Stimulated activated naive CD8-positive, alpha-beta T cell treated with anti-CD3 and anti-CD28 coated beads, Interleukin-15, Interleukin-2, amounts not matched to agents 100 ng/mL and 50 ng/mL, for 24 hours (primary cell): ENCODE data around the gene RAI1.
"Not testable (repeated sequence)": the region's sequence is repeated elsewhere in the genome, so short reads cannot be mapped to it uniquely, and the experiment has no call there.

Experiments
- H3K27ac Mint-ChIP-seq: one replicate; pipeline ENCODE4 v1.8.0; 2021; ENCODE audit warnings: mild to moderate bottlenecking, mixed read lengths
- H3K27me3 Mint-ChIP-seq: one replicate; pipeline ENCODE4 v1.8.0; 2021; ENCODE audit warnings: mixed read lengths
- H3K36me3 Mint-ChIP-seq: one replicate; pipeline ENCODE4 v1.8.0; 2021; ENCODE audit warnings: low read depth, mixed read lengths
- H3K4me1 Mint-ChIP-seq: one replicate; pipeline ENCODE4 v1.8.0; 2021; ENCODE audit warnings: low read depth, mixed read lengths
- H3K4me3 Mint-ChIP-seq: one replicate; pipeline ENCODE4 v1.8.0; 2021; ENCODE audit warnings: mild to moderate bottlenecking, mixed read lengths
- H3K9me3 Mint-ChIP-seq: one replicate; pipeline ENCODE4 v1.8.0; 2021; ENCODE audit warnings: mixed read lengths

Gene RAI1, protein sequence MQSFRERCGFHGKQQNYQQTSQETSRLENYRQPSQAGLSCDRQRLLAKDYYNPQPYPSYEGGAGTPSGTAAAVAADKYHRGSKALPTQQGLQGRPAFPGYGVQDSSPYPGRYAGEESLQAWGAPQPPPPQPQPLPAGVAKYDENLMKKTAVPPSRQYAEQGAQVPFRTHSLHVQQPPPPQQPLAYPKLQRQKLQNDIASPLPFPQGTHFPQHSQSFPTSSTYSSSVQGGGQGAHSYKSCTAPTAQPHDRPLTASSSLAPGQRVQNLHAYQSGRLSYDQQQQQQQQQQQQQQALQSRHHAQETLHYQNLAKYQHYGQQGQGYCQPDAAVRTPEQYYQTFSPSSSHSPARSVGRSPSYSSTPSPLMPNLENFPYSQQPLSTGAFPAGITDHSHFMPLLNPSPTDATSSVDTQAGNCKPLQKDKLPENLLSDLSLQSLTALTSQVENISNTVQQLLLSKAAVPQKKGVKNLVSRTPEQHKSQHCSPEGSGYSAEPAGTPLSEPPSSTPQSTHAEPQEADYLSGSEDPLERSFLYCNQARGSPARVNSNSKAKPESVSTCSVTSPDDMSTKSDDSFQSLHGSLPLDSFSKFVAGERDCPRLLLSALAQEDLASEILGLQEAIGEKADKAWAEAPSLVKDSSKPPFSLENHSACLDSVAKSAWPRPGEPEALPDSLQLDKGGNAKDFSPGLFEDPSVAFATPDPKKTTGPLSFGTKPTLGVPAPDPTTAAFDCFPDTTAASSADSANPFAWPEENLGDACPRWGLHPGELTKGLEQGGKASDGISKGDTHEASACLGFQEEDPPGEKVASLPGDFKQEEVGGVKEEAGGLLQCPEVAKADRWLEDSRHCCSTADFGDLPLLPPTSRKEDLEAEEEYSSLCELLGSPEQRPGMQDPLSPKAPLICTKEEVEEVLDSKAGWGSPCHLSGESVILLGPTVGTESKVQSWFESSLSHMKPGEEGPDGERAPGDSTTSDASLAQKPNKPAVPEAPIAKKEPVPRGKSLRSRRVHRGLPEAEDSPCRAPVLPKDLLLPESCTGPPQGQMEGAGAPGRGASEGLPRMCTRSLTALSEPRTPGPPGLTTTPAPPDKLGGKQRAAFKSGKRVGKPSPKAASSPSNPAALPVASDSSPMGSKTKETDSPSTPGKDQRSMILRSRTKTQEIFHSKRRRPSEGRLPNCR (N-terminal part only)

DNA sequence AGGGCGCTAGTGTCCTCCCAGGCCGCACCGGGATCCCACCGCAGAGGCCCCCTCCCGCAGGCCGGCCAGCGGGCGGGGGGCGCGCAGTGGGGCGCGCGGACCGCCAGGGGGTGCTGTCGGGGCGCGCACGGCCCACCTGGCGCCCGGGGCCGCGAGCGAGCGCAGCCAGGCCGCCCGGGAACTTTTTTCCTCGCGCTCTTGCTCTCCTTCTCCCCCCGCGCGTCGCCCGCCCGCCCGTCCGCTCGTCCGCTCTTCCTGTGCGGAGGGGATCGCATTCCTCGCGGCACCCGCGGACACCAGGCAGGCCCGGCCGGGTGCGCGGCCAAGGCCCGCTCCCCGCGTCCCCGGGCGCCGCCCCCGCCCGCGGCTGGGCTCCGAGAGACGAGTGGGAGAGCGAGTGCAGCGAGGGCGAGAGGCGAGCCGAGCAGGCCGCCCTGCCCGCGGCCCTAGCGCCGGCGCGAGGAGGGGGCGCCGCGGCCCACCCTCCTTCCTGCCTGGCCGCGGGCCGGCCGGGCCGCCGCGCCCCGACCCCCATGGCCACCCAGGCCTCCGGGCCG is at the start of gene RAI1:
Gene RAI1, plus strand, starts transcription at position 272 of the 557 bp plus-strand sequence. CDS start 111,491 bp downstream, outside the sequence.
- Mint-ChIP-seq H3K36me3 (no peaks in the 10 kb centered on the region), H3K27ac (peak within 1 kb of the TSS; percentile 91), H3K4me1 (peaks cover 35% of the 10 kb centered on the region), H3K9me3 (no peaks in the 10 kb centered on the region), H3K4me3 (peak within 1 kb of the TSS; percentile 87), H3K27me3 (no peaks in the 10 kb centered on the region)

GRCh38 chr17:17632690-17633089 is 48.6 kb upstream of the RAI1 start:
- not testable (repeated sequence) for H3K4me3 Mint-ChIP-seq, H3K27me3 Mint-ChIP-seq, H3K9me3 Mint-ChIP-seq, H3K27ac Mint-ChIP-seq, H3K36me3 Mint-ChIP-seq, H3K4me1 Mint-ChIP-seq

DNA sequence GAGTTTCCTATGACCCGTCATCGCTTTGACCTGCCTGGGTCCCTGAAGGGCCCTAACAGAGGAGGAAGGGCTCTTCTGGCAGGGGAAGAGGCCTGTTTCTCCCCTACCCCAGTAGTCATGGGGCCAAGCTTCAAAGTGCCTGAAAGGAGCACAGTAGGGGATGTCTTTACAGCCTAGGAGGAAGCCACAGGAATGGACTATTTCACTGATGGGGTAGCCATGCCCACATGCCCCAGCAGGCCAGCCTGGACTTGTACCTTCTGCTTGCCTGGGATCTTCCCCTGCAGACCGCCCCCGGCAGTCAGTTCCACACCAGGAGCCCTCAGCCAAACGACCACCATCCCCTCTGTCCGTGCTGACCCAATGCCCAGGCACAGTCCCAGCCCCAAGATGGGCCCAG is 47.9 kb upstream of the RAI1 start:
- no peak overlapping the region for H3K4me3 Mint-ChIP-seq
- no peaks in the 10 kb centered on the region for H3K36me3 Mint-ChIP-seq
- H3K27ac Mint-ChIP-seq = no peak overlapping the region
- H3K4me1 Mint-ChIP-seq = peaks cover 6% of the 10 kb centered on the region
- no peaks in the 10 kb centered on the region for H3K9me3 Mint-ChIP-seq
- no peaks in the 10 kb centered on the region for H3K27me3 Mint-ChIP-seq

DNA sequence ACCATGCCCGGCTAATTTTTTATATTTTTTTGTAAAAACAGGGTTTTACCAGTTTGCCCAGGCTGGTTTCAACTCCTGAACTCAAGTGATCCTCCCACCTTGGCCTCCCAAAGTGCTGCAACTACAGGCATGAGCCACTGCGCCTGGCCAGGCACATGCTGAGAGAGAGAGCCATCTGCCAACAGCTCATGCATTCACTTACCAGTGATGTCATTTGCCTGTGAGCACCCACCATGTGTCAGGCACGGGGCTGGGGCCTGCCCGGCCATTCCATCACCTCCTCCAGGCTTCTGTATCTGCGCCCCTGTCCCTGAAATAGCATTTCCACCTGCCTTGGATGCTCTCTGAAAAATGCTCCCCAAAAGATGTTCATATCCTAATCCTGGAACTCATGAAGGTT is 46.1 kb upstream of the RAI1 start:
- H3K9me3 Mint-ChIP-seq = no peaks in the 10 kb centered on the region
- no peak overlapping the region for H3K27ac Mint-ChIP-seq
- H3K4me3 Mint-ChIP-seq = no peak overlapping the region
- no peaks in the 10 kb centered on the region for H3K36me3 Mint-ChIP-seq
- no peaks in the 10 kb centered on the region for H3K27me3 Mint-ChIP-seq
- H3K4me1 Mint-ChIP-seq = no peaks in the 10 kb centered on the region

- not testable (repeated sequence) for H3K27ac Mint-ChIP-seq, H3K36me3 Mint-ChIP-seq, H3K27me3 Mint-ChIP-seq, H3K9me3 Mint-ChIP-seq, H3K4me1 Mint-ChIP-seq, H3K4me3 Mint-ChIP-seq
These were observed 45.6 kb upstream of the RAI1 start for GRCh38 chr17:17635537-17636271.

DNA sequence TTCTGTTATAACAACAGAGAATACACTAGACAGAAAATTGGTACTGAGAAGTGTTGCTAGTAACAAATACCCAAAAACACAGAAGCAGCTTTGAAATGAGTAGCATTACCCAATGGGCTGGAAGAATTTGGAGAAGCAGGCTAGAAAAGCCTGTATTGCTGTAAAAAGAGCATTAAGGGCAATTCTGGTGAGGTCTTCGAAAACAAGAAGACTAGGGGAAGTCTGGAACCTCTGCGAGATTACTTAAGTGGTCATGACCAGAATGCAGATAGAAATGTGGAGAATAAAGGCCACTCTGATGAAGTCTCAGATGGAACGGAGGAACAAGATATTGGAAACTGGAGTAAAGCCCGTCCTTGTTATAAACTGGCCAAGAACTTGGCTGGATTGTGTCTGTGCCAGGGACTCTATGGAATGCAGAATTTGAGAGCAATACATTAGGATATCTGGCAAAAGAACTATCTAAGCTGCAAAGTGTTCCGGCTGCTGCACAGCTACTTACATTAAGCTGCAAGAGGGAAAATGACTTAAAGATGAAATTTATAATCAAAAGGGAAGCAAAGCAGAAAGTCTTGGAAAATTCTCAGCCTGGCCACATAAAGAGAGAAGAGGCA is 44.9 kb upstream of the RAI1 start:
- H3K27ac Mint-ChIP-seq = no peak overlapping the region
- H3K9me3 Mint-ChIP-seq = no peaks in the 10 kb centered on the region
- no peaks in the 10 kb centered on the region for H3K4me1 Mint-ChIP-seq
- H3K4me3 Mint-ChIP-seq = no peak overlapping the region
- H3K36me3 Mint-ChIP-seq = no peaks in the 10 kb centered on the region
- no peaks in the 10 kb centered on the region for H3K27me3 Mint-ChIP-seq

DNA sequence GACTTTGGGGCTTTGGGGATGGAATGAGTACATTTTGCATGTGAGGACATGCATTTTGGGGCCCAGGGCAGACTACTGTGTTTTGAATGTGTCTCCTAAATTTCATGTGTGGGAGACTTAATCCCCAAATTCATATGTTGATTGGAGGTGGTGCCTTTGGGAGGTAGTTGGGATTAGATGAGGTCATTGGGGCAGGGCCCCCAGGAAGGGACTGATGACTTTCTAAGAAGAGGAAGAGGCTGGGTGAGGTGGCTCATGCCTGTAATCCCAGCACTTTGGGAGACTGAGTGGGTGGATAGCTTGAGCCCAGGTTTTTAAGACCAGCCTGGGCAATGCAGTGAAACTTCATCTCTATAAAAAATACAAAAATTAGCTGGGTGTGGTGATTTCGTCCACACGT is 42.8 kb upstream of the RAI1 start:
- no peaks in the 10 kb centered on the region for H3K36me3 Mint-ChIP-seq
- H3K9me3 Mint-ChIP-seq = no peaks in the 10 kb centered on the region
- no peaks in the 10 kb centered on the region for H3K27me3 Mint-ChIP-seq
- H3K27ac Mint-ChIP-seq = no peak overlapping the region
- H3K4me1 Mint-ChIP-seq = no peaks in the 10 kb centered on the region
- H3K4me3 Mint-ChIP-seq = no peak overlapping the region

DNA sequence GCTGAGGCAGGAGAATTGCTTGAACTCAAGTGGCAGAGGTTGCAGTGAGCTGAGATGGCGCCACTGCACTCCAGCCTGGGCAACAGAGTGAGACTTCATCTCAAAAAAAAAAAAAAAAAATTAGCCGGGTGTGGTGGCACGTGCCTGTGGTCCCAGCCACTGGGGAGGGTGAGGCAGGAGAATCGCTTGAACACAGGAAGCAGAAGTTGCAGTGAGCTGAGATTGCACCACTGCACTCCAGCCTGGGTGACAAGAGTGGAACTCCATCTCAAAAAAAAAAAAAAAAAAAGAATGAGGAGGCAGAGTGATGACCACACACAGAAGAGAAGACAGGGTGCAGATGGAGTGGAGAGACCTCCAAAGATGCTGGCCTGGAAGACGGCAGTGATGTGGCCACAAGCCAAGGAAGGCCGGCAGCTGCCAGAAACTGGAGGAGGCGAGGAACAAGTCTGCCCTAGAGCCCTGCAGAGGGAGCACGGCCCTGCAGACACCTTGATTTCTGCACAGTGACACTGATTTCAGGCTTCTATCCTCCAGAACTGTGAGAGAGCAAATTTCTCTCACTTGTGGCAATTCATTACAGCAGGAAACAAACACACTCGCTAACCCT is 41.5 kb upstream of the RAI1 start:
- not testable (repeated sequence) for H3K4me1 Mint-ChIP-seq, H3K36me3 Mint-ChIP-seq, H3K4me3 Mint-ChIP-seq

DNA sequence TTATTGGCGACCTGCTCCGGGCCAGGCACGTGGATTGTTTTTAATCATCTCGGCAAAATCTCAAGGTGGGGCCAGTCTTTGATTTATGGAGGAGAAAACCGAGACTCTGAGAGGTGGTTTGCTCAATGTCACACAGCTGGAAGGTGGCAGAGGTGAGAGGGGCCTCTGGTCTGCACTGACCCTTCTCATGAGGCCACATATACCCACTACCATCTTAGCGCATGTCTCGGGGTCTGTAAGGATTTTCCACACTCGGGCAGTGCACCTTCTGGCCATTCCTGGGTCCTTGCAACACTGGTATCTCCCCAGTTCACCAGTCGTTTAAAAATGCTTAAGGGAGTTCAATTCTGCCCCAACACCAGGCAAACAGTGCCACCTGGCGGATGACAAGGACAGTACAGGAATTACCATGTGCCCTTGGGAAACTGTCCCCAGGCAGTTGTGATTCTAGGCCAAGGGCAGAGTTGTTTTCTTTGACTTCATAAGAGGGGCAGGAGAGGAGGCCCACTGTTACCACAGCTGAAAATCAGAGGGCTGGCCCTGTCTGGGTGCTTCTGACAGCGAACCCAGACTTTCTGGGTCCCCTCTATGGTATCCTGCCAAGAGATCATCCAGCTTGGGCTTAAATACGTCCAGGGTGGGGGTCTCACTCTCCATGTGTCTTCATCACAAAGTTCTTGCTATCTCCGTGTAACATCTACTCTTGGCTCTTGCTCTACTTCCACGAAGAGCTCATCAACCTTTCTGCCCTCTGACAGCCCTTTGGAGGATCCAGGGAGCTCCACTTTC is 39.4 kb upstream of the RAI1 start:
- no peaks in the 10 kb centered on the region for H3K36me3 Mint-ChIP-seq
- no peaks in the 10 kb centered on the region for H3K27me3 Mint-ChIP-seq
- H3K27ac Mint-ChIP-seq = no peak overlapping the region
- H3K4me1 Mint-ChIP-seq = no peaks in the 10 kb centered on the region
- H3K4me3 Mint-ChIP-seq = no peak overlapping the region
- H3K9me3 Mint-ChIP-seq = peaks cover 5% of the 10 kb centered on the region

More for the DNA sequence above, 41.5 kb upstream of the RAI1 start:
- not testable (repeated sequence) for H3K27ac Mint-ChIP-seq, H3K9me3 Mint-ChIP-seq, H3K27me3 Mint-ChIP-seq

- not testable (repeated sequence) for H3K27me3 Mint-ChIP-seq, H3K9me3 Mint-ChIP-seq, H3K27ac Mint-ChIP-seq, H3K4me3 Mint-ChIP-seq, H3K36me3 Mint-ChIP-seq, H3K4me1 Mint-ChIP-seq
These were observed 36.1 kb upstream of the RAI1 start for GRCh38 chr17:17645148-17645547.

DNA sequence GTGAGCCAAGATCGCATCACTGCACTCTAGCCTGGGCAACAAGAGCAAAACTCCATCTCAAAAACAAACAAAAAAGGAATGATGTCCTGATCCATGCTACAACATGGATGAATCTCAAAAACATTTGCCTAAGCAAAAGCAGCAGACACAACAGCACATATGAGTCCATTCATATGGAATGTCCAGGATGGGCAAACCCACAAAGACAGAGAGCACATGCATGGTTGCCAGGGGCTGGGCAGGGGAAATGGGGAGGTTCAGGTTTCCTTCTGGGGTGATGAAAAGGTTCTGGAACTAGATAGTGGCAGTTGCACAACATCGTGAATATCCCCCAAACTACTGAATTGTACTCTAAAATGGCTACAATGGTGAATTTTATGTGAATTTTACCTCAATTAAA is 35.3 kb upstream of the RAI1 start:
- Mint-ChIP-seq H3K36me3 (no peaks in the 10 kb centered on the region), H3K4me3 (no peak overlapping the region), H3K27ac (no peak overlapping the region), H3K27me3 (no peaks in the 10 kb centered on the region), H3K9me3 (peaks cover 12% of the 10 kb centered on the region), H3K4me1 (no peaks in the 10 kb centered on the region)

GRCh38 chr17:17647524-17648178 is 33.6 kb upstream of the RAI1 start:
- H3K36me3 Mint-ChIP-seq = no peaks in the 10 kb centered on the region
- no peak overlapping the region for H3K27ac Mint-ChIP-seq

GRCh38 chr17:17648762-17649161 is 32.5 kb upstream of the RAI1 start:
- Mint-ChIP-seq H3K36me3 (no peaks in the 10 kb centered on the region), H3K4me3 (no peak overlapping the region), H3K27ac (no peak overlapping the region), H3K27me3 (no peaks in the 10 kb centered on the region), H3K9me3 (peaks cover 13% of the 10 kb centered on the region), H3K4me1 (no peaks in the 10 kb centered on the region)

More at GRCh38 chr17:17647524-17648178, 33.6 kb upstream of the RAI1 start:
- Mint-ChIP-seq H3K4me1 (no peaks in the 10 kb centered on the region), H3K4me3 (no peak overlapping the region), H3K9me3 (peaks cover 13% of the 10 kb centered on the region), H3K27me3 (no peaks in the 10 kb centered on the region)
